ENCODE data around the gene DHX34.
"Not testable (repeated sequence)": the region's sequence is repeated elsewhere in the genome, so short reads cannot be mapped to it uniquely, and the experiment has no call there.

DHX34 gene

DNA sequence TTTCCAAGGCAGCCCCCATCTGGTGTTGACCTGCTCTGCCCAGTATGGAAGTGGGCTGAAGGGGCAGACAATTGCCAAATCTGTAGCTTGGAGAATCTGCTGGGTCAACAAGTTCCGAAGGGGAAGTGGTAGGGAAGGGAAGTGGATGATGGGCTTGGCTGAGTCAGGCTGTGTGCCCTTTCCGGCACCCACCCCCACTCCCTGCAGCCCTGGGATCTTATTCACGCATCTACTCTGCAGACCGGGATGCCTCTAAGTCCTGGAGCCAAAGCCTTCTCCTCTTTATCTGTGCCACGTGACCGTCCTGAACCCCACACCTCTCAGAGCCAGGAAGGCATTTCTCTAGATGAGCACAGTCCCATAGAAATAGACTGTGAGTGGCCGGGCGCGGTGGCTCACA is 24.6 kb upstream of the DHX34 start:
- no peak for DNase-seq

DNA sequence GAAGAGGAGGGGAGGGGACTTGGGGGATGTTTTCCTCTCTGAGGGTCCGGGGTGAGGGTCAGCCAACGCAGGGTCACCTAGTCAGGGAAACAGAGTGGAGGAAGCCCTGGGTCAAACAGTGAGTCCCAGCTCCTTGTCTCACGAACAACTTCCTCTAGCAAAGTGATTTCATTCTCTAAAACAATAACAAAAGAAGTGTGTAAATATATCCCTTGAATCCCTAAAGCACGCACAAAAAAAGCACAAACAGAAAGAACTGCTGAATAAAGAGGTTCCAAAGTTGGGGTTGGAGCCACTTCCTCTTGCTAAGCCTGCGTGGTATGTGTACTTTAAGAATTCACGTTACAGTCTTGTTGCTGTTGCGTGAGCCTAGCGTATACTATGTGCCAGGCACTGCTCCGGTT is 18.6 kb upstream of the DHX34 start:
- DNase-seq: no peak

DNA sequence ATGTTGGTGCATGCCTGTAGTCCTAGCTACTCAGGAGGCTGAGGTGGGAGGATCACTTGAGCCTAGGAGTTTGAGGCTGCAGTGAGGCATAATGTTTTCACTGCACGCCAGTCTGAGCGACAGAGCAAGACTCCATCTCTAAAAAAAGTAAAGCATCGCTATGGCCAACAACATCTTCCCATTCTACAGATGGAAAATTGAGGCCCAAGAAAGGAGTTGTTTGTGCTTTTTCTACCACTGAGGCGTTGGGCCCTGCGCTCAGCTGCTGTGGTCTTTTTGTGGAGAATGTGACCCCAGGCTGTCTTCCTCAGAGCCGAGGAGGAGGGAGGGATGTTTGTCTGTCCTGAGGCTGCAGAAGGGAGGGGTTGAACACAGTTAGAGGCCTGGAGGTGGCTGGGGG is 17.6 kb upstream of the DHX34 start:
- no peak for DNase-seq

DNA sequence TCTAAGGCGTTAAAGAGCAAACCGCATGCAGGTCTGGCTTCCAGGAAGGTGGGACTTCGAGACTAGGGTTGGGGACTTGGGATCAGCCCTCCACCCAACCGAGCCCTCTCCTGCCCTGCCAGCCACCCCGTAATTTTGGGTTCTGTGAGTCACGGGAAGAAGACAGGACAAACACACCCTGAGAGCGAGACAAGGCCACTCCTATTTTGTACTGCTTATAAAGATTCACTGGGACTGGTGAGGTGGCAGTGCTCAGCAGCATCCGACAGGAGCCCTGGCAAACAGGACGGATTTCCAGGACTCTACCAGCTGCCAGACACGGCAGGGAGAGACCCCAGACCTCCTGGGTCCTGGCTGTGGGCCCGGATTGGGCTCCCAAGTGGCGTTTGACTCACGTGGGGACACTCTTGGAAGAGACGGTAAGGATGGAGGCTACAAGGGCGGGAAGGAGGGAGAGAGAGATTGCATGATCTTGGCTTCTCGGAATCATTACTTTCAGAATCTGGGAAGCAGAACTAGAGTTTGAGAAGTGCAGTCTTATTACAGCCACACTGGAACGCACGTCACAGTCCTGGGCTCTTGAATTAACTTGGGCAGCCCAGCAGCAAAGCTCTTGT is 17.1 kb upstream of the DHX34 start, which contains the start of gene C5AR2:
Gene C5AR2 (plus strand): TSS at position 245 of the 617 bp plus-strand sequence. CDS start 8,625 bp downstream, outside the sequence.
- no peak for DNase-seq

DNA sequence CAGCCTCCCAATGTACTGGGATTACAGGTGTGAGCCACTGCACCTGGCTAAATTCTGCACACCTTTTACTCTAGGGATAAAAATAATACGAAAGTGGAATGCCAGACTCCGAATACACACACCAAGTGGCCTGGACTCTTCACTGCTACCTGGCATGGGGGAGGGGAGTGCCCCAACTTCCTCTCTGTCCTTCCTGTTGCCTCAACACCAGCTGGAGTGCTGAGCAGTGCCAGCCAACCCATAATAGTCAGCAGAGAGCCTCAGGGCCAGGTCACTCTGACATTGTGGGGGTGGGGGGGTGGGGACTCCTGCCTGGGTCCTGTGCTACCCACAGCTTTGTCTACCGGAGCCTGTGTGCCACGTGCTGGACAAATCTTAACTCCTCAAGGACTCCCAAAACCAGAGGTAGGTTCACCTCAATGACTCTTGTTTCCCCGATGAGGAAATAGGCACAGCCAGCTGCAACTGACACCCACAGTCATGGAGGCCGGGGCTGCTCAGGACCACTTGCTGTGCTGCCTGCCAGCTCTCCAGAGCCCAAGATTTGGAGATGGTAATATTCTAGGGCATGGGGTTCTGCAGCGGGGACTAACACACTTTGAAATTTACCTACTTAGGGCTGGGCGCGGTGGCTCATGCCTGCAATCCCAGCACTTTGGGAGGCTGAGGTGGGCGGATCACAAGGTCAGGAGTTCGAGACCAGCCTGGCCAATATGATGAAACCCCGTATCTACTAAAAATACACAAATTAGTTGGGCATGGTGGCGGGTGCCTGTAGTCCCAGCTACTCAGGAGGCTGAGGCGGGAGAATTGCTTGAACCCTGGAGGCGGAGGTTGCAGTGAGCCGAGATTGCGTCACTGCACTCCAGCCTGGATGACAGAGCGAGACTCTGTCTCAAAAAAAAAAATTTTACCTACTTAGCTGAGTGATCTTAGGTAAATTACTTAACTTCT is 12.1 kb upstream of the DHX34 start:
- DNase-seq: not testable (repeated sequence)

DNA sequence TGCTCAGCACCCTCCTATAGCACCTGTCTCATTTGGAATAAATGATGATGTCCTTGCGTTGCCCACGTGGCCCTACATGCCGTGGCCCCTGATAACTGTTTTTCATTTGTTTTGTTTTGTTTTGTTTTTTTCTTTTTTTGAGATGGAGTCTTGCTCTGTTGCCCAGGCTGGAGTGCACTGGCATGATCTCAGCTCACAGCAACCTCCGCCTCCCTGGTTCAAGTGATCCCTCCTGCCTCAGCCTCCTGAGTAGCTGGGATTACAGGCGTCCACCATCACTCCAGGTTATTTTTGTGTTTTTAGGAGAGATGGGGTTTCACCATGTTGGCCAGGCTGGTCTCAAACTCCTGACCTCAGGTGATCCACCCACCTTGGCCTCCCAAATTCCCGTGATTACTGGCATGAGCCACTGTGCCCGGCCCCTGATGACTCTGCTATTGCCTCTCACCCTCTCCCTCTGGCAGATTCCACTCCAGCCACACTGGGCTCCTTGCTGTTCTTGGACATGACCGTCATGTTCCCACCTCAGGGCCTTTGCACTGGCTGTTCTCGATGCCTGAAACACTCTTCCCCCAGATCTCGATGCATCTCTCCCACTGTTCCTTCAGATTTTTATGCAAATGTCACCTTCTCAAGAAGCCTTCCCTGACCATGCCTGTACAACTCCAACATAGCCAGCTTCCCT is 9.8 kb upstream of the DHX34 start:
- no peak for DNase-seq

DNA sequence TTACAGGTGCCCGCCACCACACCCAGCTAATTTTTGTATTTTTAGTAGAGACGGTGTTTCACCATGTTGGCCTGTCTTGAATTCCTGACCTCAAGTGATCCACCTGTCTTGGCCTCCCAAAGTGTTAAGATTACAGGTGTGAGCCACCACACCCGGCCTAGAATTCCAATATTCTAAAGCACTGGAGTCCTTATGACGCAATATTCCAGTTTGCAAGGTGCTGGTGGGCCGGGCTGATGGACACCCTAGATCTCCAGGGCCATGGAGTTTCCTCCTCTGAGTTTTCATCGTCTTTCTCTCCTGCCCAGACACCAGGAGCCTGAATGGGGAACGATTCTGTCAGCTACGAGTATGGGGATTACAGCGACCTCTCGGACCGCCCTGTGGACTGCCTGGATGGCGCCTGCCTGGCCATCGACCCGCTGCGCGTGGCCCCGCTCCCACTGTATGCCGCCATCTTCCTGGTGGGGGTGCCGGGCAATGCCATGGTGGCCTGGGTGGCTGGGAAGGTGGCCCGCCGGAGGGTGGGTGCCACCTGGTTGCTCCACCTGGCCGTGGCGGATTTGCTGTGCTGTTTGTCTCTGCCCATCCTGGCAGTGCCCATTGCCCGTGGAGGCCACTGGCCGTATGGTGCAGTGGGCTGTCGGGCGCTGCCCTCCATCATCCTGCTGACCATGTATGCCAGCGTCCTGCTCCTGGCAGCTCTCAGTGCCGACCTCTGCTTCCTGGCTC is 8.5 kb upstream of the DHX34 start:
- no peak for DNase-seq

DNA sequence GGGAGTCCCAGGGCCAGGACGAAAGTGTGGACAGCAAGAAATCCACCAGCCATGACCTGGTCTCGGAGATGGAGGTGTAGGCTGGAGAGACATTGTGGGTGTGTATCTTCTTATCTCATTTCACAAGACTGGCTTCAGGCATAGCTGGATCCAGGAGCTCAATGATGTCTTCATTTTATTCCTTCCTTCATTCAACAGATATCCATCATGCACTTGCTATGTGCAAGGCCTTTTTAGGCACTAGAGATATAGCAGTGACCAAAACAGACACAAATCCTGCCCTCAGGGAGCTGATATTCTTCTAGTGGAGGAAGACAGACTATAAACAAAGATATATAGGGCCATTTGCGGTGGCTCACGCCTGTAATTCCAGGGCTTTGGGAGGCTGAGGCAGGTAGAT is 7.4 kb upstream of the DHX34 start:
- no peak for DNase-seq

DNA sequence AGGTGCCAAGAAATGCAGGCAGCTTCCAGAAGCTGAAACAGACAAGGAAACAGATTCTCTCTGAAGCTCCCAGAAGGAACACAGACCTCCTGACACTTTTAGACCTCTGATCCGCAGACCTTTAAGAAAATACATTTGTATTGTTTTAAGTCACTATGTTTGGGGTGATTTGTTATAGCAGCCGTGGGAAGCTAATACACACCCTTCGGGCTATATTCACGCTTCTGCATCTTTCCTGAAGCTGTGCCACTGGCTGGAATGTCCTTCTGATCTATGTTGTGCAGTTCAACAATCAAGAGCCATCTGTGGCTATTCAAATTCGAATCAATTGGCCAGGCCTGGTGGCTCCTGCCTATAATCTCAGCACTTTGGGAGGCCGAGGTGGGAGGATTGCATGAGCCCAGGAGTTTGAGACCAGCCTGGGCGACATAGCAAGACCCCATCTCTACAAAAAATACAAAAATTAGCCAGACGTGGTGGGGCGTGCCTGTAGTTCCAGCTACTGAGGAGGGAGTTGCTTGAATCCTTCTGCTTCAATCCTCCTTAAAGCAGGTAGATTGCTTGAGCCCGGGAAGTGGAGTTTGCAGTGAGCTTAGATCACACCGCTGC is 5.8 kb upstream of the DHX34 start:
- no peak for DNase-seq

DNA sequence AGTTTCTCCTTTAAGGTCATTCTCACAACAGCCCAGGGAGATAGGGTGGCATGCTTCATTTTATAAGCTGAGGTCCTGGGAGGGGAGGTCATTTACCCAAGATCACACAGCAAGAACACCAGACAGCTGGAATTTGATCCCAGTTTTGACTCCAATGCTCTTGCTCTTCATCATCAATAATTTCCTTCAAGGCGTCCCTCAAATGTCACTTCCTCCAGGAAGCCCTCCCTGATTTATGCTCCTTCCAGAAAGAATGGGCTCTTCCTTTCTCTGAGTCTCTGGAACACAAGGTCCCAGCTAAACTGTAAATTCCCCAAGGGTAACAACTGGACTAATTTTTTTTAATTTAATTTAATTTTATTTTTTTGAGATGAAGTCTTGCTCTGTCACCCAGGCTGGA is 4.7 kb upstream of the DHX34 start:
- DNase-seq: no peak

DNA sequence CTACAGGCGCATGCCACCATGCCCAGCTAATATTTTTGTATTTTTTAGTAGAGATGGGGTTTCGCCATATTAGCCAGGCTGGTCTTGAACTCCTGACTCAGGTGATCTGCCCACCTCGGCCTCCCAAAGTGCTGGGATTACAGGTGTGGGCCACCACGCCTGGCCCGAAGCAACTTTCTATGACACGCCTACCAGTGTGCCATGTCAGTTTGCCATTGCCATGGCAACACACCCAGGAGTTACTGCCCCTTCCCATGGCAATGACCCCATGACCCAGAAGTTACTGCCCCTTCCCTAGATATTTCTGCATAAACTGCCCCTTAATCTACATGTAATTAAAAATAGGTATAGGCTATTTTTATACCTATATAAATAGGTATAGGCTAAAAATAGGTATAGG is 3.1 kb upstream of the DHX34 start:
- not testable (repeated sequence) for DNase-seq

DNA sequence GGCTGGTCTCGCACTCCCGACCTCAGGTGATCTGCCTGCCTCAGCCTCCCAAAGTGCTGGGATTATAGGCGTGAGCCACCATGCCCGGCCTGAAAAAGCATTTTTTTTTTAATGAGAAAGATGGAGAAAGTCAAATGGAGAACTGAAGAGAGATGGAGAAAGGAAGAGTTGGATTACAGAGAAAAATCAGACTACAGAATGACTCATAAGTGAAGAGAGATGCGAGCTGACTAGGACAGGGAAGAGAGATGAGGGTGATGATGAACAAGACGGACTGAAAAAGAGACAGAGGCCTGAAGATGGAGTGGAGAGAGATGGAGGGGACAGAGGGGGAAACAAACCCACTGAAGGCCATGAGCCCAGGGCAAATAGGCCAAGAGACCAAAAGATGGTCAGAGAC is 1.5 kb downstream of the DHX34 start:
- DNase-seq: no peak

DNA sequence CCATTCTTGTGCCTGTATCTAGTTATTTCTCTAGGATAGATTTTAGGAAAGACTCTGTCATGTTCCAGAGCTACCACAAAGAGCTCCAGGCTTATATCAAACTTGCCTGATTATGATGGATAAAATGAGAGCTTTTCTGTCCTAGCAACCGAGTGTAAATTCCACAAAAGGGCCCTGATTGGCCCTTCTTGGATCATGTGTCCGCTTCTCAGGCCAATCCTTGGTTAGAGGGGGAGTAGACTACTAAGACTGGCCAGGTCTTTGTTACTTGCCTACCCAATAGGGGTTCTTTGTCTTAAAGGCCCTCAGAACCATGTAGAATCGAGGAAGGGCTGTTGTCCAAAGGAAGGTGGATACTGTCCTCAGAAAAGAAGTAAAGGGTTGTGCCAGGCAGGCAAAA is 2.4 kb downstream of the DHX34 start:
- DNase-seq: no peak

DNA sequence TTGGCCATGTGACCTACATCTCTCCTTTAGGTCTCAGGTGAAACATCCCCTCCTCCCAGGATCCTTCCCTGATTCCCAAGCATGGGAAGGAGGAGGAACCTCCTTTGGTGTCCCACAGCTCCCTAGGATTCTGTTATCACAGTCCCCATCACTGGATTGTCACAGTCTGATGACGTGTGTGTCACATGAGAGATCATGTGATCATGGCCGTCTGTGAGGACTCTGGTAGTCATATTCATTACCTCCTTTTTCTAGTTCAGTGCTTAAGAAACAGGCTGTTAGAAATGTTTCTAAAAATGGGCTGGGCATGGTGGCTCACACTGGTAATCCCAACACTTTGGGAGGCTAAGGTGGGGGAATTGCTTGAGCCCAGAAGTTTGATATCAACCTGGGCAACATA is 3.0 kb downstream of the DHX34 start:
- DNase-seq: no peak

DNA sequence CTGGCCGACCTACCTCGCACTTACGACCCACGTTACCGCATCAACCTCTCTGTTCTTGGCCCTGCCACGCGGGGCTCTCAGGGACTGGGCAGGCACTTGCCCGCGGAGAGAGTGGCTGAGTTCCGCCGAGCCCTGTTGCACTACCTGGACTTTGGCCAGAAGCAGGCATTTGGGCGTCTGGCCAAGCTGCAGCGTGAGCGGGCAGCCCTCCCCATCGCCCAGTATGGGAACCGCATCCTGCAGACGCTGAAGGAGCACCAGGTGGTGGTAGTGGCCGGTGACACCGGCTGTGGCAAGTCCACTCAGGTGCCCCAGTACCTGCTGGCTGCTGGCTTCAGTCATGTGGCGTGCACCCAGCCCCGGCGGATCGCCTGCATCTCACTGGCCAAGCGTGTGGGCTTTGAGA is 4.2 kb downstream of the DHX34 start:
- DNase-seq: no peak

DNA sequence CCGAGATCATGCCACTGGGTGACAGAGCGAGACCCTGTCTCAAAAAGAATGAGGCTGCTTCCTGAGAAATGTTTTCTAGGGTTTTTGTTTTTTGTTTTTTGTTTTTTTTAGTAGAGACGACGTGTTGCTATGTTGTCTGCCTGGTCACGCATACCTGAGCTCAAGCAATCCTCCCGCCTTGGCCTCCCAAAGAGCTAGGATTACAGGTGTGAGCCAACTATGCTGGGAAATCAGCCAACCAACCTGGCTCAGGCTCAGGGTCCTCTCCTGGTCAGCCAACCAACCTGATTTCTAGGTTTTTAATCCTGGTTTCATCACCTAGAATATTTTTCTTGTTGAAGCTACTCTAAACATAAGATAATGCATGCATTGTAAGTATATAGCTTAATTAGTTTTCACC is 7.8 kb downstream of the DHX34 start:
- DNase-seq: no peak

DNA sequence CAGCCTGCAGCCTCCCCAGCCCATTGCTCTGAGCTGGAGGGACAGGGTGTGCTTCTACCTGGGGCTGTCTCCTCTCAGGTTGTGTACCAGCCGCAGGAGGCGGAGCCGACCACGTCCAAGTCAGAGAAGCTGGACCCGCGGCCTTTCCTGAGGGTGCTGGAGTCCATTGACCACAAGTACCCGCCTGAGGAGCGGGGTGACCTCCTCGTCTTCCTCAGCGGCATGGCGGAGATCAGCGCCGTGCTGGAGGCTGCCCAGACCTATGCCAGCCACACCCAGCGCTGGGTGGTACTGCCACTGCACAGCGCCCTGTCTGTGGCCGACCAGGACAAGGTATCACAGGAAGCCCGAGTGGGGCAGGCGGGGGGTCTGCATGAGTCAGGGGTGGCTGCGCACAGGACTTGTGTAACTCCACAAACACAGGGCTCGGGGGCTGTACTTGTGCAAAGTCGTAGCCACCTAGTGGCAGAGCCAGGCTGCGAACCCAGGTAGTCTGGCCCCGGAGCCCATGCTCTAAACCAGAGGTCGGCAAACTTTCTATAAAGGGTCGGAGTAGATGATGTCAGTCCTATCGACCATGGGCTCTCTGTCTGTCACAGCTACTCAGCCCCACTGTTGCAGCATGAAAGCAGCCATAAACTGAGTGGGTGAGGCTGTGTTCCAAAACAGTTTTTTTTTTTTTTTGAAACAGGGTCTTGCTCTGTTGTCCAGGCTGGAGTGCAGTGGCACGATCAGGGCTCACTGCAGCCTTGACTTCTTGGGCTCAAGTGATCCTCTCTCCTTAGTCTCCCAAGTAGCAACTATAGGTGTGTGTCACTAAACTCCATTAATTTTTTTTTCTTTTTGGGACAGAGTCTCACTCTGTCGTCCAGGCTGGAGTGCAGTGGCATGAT is 8.9 kb downstream of the DHX34 start:
- no peak for DNase-seq

DNA sequence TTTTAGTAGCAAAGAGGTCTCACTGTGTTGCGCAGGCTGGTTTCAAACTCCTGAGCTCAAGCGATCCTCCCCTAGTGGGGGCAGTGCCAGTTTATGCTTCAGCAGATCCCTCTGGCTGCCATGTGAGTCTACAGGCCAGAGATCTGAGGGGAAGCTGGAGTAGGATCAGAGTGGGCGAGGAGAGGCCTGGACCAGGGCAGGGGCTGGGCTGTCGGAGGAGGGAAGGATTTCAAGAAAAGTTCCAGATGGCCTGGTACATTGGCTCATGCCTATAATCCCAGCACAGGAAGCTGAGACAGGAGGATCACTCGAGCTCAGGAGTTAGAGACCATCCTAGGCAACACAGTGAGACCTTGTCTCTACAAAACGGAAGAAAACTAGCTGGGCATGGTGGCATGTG is 9.8 kb downstream of the DHX34 start:
- no peak for DNase-seq

DNA sequence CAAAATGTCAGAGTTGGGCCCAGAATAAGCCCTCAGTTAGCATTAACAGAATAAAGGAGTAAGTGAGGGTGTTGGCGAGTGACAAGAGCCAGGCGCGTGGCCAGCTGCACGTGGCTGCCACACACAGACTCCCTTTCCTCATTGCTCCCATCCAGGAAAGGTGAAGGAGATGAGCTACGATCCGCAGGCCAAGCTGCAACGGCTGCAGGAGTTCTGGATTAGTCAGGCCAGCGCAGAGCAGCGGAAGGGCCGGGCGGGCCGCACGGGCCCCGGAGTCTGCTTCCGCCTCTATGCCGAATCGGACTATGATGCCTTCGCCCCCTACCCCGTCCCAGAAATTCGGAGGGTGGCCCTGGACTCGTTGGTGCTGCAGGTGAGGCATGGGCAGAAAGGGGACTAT is 13.2 kb downstream of the DHX34 start:
- no peak for DNase-seq

DNA sequence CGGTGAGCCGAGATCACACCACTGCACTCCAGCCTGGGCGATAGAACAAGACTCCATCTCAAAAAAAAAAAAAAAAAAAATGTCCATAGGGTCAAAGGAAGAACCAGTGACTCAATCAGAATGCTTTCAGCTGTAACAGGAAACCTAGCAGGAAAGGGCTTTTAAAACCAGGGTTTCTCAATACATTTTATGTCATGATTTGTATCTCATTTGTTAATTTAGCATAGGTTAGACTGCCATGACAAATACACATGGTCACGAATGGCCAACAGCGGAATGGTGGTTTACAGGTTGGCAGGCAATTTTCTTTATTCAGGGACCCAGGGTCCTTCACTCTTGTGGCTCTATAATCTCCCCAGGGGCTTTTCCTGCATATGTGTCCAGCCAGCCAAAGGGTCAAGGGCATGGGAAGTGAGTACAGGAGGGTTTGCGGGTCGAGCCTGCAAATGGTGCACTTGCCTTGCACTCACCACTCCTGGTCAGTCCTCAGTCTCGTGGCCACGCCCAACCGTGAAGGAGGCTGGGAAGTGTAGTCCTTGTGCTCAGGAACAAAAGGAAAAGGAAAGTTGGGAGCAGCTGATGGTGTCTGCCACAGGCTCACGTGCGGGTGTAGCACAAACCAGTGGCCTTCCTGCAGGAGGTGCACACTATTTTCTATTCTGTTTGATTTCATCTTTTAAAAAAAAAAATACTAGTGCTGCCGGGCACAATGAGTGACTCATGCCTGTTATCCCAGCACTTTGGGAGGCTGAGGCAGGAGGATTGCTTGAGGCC is 14.8 kb downstream of the DHX34 start:
- no peak for DNase-seq

DNA sequence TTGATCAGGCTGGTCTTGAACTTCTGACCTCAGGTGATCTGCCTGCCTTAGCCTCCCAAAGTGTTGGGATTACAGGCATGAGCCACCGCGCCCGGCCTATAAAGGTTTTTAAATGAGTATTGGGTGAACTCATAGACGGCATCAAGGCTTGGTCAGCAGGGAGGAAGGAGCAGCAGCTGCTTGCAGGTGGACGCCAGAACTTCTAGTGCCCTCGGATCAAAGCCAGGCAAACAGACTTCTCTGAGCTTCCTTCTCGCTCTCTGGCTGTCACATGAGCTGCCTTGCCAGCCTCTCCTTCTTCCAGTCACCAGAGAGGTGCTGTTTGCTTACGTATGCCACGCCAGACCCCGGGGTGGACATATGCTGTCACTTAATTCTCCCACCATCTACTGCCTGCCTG is 16.3 kb downstream of the DHX34 start:
- not testable (repeated sequence) for DNase-seq
